GM12892 (cell line): Measurements from ENCODE around the gene ING3.

Experiments
- POLR2A ChIP-seq: IDR thresholded peaks from 2 replicates; pipeline ENCODE4 v1.6.1; 2011; ENCODE audit warnings: low read depth, low read length, control low read depth
- POLR2AphosphoS5 ChIP-seq: IDR thresholded peaks from 2 replicates; pipeline ENCODE4 v1.6.1; 2011; ENCODE audit warnings: low read depth, low read length, control low read depth
- TAF1 ChIP-seq: IDR thresholded peaks from 2 replicates; pipeline ENCODE4 v1.6.1; 2011; ENCODE audit warnings: low read depth, mild to moderate bottlenecking, control low read depth, low read length, borderline replicate concordance

DNA sequence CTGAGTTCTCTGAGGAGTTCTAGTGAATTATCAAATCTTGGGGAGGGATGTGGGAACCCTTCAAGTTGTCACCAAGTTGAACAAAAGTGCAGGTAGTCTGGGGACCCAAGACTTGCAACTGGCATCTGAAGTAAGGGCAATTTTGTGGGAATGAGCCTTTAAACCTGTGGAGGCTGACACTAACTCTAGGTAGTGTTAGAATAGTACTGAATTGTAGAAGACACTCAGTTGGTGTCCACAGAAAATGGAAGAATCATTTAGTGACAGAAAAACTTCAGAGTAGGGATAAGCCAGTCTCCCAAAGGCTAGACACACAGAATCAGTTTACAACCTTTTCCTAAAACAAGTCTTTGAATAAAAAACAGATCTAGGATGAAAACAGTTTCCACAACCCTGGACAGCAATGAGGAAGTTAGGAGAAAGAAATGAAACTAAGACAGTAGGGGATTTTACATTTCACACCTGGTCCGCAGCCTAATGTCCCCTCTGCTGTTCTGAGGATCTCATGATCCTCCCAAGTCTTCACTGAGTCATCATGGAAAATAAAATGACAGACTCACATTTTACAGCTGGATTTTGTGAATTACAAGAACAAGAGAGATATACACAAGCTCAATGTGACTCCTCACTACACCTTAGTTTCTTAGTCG is 23.0 kb upstream of the ING3 start:
- TF ChIP-seq POLR2AphosphoS5 = no peak
- no peak for TF ChIP-seq TAF1
- no peak for TF ChIP-seq POLR2A
